Smooth muscle cell (in vitro differentiated cells): ENCODE data around the gene IKBKE. TPM values are rescaled to one million over a fixed set of nuclear protein-coding genes. Genes with fewer than 3 reads are reported as not detected.
A peak's percentile ranks its signal among the peaks of the same experiment; 100 is the strongest.

Source experiments
- DNase-seq: peaks from one replicate; lab custom pipeline; 2025; ENCODE audit not compliant: unreplicated experiment; lab: John Stamatoyannopoulos, UW
- H2AFZ ChIP-seq: fragments of 200-600 bp; sonication (generic); 2 replicates; pipeline ENCODE4 v1.6.0; 2016; ENCODE audit warnings: antibody characterized with exemption, low read depth, mild to moderate bottlenecking
- H3F3A ChIP-seq: fragments of 200-600 bp; sonication (generic); 2 replicates; pipeline ENCODE4 v1.6.0; 2017; ENCODE audit warnings: antibody characterized with exemption, low read depth
- H3K27ac ChIP-seq: fragments of 200-600 bp; sonication (generic); 2 replicates; pipeline ENCODE4 v1.5.1; 2016; ENCODE audit warnings: low read depth, mild to moderate bottlenecking
- H3K27me3 ChIP-seq: fragments of 200-600 bp; sonication (generic); 2 replicates; pipeline ENCODE4 v1.6.1; 2016; ENCODE audit warnings: low read depth, mild to moderate bottlenecking
- H3K36me3 ChIP-seq: fragments of 200-600 bp; sonication (generic); 2 replicates; pipeline ENCODE4 v1.5.1; 2016; ENCODE audit warnings: low read depth
- H3K4me1 ChIP-seq: fragments of 200-600 bp; sonication (generic); 2 replicates; pipeline ENCODE4 v1.5.1; 2016; ENCODE audit warnings: low read depth
- H3K4me2 ChIP-seq: fragments of 200-600 bp; sonication (generic); 2 replicates; pipeline ENCODE4 v1.6.0; 2016; ENCODE audit warnings: mild to moderate bottlenecking
- H3K4me3 ChIP-seq: fragments of 200-600 bp; sonication (generic); 2 replicates; pipeline ENCODE4 v1.5.1; 2016; ENCODE audit warnings: mild to moderate bottlenecking
- H3K79me2 ChIP-seq: fragments of 200-600 bp; sonication (generic); 2 replicates; pipeline ENCODE4 v1.6.0; 2016; ENCODE audit warnings: low read depth, mild to moderate bottlenecking
- H3K9ac ChIP-seq: fragments of 200-600 bp; sonication (generic); 2 replicates; pipeline ENCODE4 v1.6.0; 2016; ENCODE audit warnings: low read depth
- H3K9me3 ChIP-seq: fragments of 200-600 bp; sonication (generic); replicated peaks from 2 replicates; pipeline ENCODE4 v1.5.1; 2016; ENCODE audit warnings: low read depth
- H4K20me1 ChIP-seq: fragments of 200-600 bp; sonication (generic); 2 replicates; pipeline ENCODE4 v1.6.0; 2016; ENCODE audit warnings: low read depth
- CTCF ChIP-seq: fragments of 200-600 bp; sonication (generic); IDR thresholded peaks from 2 replicates; pipeline ENCODE4 v1.5.1; 2017; ENCODE audit warnings: borderline replicate concordance, mild to moderate bottlenecking, antibody characterized with exemption; ENCODE audit not compliant: insufficient read depth, poor library complexity, severe bottlenecking
- whole genome bisulfite sequencing: methylation state at CpG from one replicate; pipeline ENCODE4 v1.1.7; 2016; ENCODE audit warnings: low lambda C conversion rate; 5-methylcytosine and 5-hydroxymethylcytosine counted together
- polyA plus RNA-seq: library from polyadenylated mRNA; unstranded; fragments of >200 nt; fragmentation: Nextera tagmentation; extraction: Ambion mirVana; gene quantifications from 2 replicates; pipeline ENCODE4 v1.2.1, GENCODE V29; 2016
- total RNA-seq: library from RNA; depleted of rRNA; stranded (reverse); fragments of >200 nt; gene quantifications from 2 replicates; pipeline ENCODE4 v1.2.3, GENCODE V29; 2014

The IKBKE gene
- total and polyA plus RNA-seq, 2 experiments from 2014 or later, result 4.0 to 9.7 TPM

- H3K27me3 ChIP-seq, result no peaks in the 10 kb centered on the region
- H4K20me1 ChIP-seq, result no peaks in the 10 kb centered on the region
- DNase-seq, result no peak
- no peaks in the 10 kb centered on the region for H3K36me3 ChIP-seq
- no peak overlapping the region for H2AFZ ChIP-seq
- H3K4me1 ChIP-seq, result no peaks in the 10 kb centered on the region
- H3F3A ChIP-seq, result no peaks in the 10 kb centered on the region
- 87% methylated on average over 8 of the region's 8 CpGs for WGBS
- H3K79me2 ChIP-seq, result no peaks in the 10 kb centered on the region
- H3K9ac ChIP-seq, result no peak overlapping the region
- H3K4me2 ChIP-seq, result no peak overlapping the region
- TF ChIP-seq CTCF, result no peak
- H3K9me3 ChIP-seq, result no peaks in the 10 kb centered on the region
- no peak overlapping the region for H3K27ac ChIP-seq
- H3K4me3 ChIP-seq, result no peak overlapping the region
Observed at GRCh38 chr1:206540044-206540780, 69.9 kb downstream of the IKBKE start.

GRCh38 chr1:206541236-206541833, 71.1 kb downstream of the IKBKE start:
- H3K36me3 ChIP-seq, result no peaks in the 10 kb centered on the region
- no peak for TF ChIP-seq CTCF
- WGBS, result 94% methylated on average over 7 of the region's 7 CpGs
- H3K27me3 ChIP-seq, result no peaks in the 10 kb centered on the region
- H2AFZ ChIP-seq, result no peak overlapping the region
- no peaks in the 10 kb centered on the region for H3K79me2 ChIP-seq
- no peaks in the 10 kb centered on the region for H4K20me1 ChIP-seq
- no peak overlapping the region for H3K4me2 ChIP-seq
- H3F3A ChIP-seq, result no peaks in the 10 kb centered on the region
- no peak for DNase-seq
- H3K27ac ChIP-seq, result no peak overlapping the region
- H3K4me1 ChIP-seq, result no peaks in the 10 kb centered on the region
- H3K9me3 ChIP-seq, result no peaks in the 10 kb centered on the region
- no peak overlapping the region for H3K4me3 ChIP-seq
- H3K9ac ChIP-seq, result no peak overlapping the region

- H3K4me1 ChIP-seq, result no peaks in the 10 kb centered on the region
- no peak overlapping the region for H3K4me3 ChIP-seq
- peak; percentile 31 for DNase-seq
- TF ChIP-seq CTCF, result peak; percentile 80
- H3K27ac ChIP-seq, result no peak overlapping the region
- H3K79me2 ChIP-seq, result no peaks in the 10 kb centered on the region
- H4K20me1 ChIP-seq, result no peaks in the 10 kb centered on the region
- H3K9ac ChIP-seq, result no peak overlapping the region
- no peaks in the 10 kb centered on the region for H3K36me3 ChIP-seq
- WGBS, result 15% methylated on average over 9 of the region's 9 CpGs
- H3K27me3 ChIP-seq, result no peaks in the 10 kb centered on the region
- no peaks in the 10 kb centered on the region for H3K9me3 ChIP-seq
- no peak overlapping the region for H2AFZ ChIP-seq
- H3K4me2 ChIP-seq, result no peak overlapping the region
- no peaks in the 10 kb centered on the region for H3F3A ChIP-seq
Observed at GRCh38 chr1:206544562-206545257, 74.4 kb downstream of the IKBKE start.
